ENCODE data around the gene LPXN. TPM values are rescaled to one million over a fixed set of nuclear protein-coding genes. Genes with fewer than 3 reads are reported as not detected.

Gene LPXN
- total RNA-seq, 1 experiment from 2014 or later, result 3.0 TPM

GRCh38 chr11:58505849-58506248, 69.8 kb downstream of the LPXN start:
- peaks cover 6% of the 10 kb centered on the region for H3K27me3 ChIP-seq (ENCODE audit: control insufficient read depth, insufficient read depth, low read length)
- no peak overlapping the region for H3K27ac ChIP-seq (ENCODE audit: low read length)
- H3K9me3 ChIP-seq (ENCODE audit: control insufficient read depth, insufficient read depth, low read depth, low read length), result no peaks in the 10 kb centered on the region
- H3K4me1 ChIP-seq (ENCODE audit: control insufficient read depth, insufficient read depth, low read length), result no peaks in the 10 kb centered on the region
- no peak for ATAC-seq
- H3K36me3 ChIP-seq (ENCODE audit: control insufficient read depth, insufficient read depth, low read length), result no peaks in the 10 kb centered on the region
- DNase-seq (ENCODE audit: low read depth, low spot score), result no peak
- CTCF ChIA-PET, result no interaction called here
- POLR2A ChIA-PET, result no interaction called here
- intact Hi-C loops (cut with micrococcal nuclease; ENCODE audit: unreplicated experiment), result no loop called here
- BruUV-seq (replicated peaks), result no TSS peak
- TF ChIP-seq CTCF (IDR thresholded peaks at IDR 0.05) (no peak), POLR2AphosphoS5 (IDR thresholded peaks at IDR 0.05; ENCODE audit: low read depth, low read length) (no peak), REST (IDR thresholded peaks at IDR 0.05; ENCODE audit: insufficient read depth in 1 of 2, low read depth in 2 of 2, low read length in 1 of 2) (no peak)
- in situ Hi-C loops (cut with HindIII; ENCODE audit: low pct_unique_long_range_greater_than_20kb, low sequenced_read_pairs), result no loop called here
- no peak overlapping the region for H3K4me3 ChIP-seq (ENCODE audit: low read depth in 2 of 2, low read length in 2 of 2)

GRCh38 chr11:58504232-58504631, 71.4 kb downstream of the LPXN start:
- ChIA-PET CTCF (no interaction called here), POLR2A (no interaction called here)
- in situ Hi-C loops (cut with HindIII; ENCODE audit: low pct_unique_long_range_greater_than_20kb, low sequenced_read_pairs), result no loop called here
- no peaks in the 10 kb centered on the region for H3K9me3 ChIP-seq (ENCODE audit: control insufficient read depth, insufficient read depth, low read depth, low read length)
- no peak overlapping the region for H3K4me3 ChIP-seq (ENCODE audit: low read depth in 2 of 2, low read length in 2 of 2)
- H3K27me3 ChIP-seq (ENCODE audit: control insufficient read depth, insufficient read depth, low read length), result peaks cover 6% of the 10 kb centered on the region
- BruUV-seq (replicated peaks), result no TSS peak
- DNase-seq (ENCODE audit: low read depth, low spot score) (no peak), ATAC-seq (no peak)
- no peaks in the 10 kb centered on the region for H3K36me3 ChIP-seq (ENCODE audit: control insufficient read depth, insufficient read depth, low read length)
- intact Hi-C loops (cut with micrococcal nuclease; ENCODE audit: unreplicated experiment), result no loop called here
- no peak overlapping the region for H3K27ac ChIP-seq (ENCODE audit: low read length)
- H3K4me1 ChIP-seq (ENCODE audit: control insufficient read depth, insufficient read depth, low read length), result no peaks in the 10 kb centered on the region
- TF ChIP-seq POLR2AphosphoS5 (IDR thresholded peaks at IDR 0.05; ENCODE audit: low read depth, low read length) (no peak), TCF7L2 (IDR thresholded peaks at IDR 0.05; ENCODE audit: low read depth, low read length) (no peak), SIN3A (IDR thresholded peaks at IDR 0.05; ENCODE audit: borderline replicate concordance, insufficient read depth, low read depth, low read length) (no peak), CTCF (IDR thresholded peaks at IDR 0.05) (no peak), REST (IDR thresholded peaks at IDR 0.05; ENCODE audit: insufficient read depth in 1 of 2, low read depth in 2 of 2, low read length in 1 of 2) (no peak)

Measured in Panc1 (cell line).